Stimulated activated CD8-positive, alpha-beta memory T cell treated with anti-CD3 and anti-CD28 coated beads, Interleukin-15, amount 100 ng/mL, for 1 hour (primary cell): Measurements from ENCODE around the gene PKHD1.
"Not testable (repeated sequence)": the region's sequence is repeated elsewhere in the genome, so short reads cannot be mapped to it uniquely, and the experiment has no call there.

Experiments
- DNase-seq: peaks from one replicate; pipeline ENCODE4 v3.0.0-alpha.2; 2020; ENCODE audit warnings: low read depth

Gene PKHD1

GRCh38 chr6:51992876-51993275 is 94.5 kb downstream of the PKHD1 start:
- DNase-seq: no peak

GRCh38 chr6:51989789-51990188 is 97.6 kb downstream of the PKHD1 start:
- DNase-seq: no peak

- no peak for DNase-seq
Observed at GRCh38 chr6:51986864-51987263, 100.5 kb downstream of the PKHD1 start.

- no peak for DNase-seq
Observed at GRCh38 chr6:51983564-51983963, 103.8 kb downstream of the PKHD1 start.

GRCh38 chr6:51982695-51983094 is 104.7 kb downstream of the PKHD1 start:
- not testable (repeated sequence) for DNase-seq

GRCh38 chr6:51976374-51976773 is 111.0 kb downstream of the PKHD1 start:
- no peak for DNase-seq

- no peak for DNase-seq
Observed at GRCh38 chr6:51972659-51973058, 114.8 kb downstream of the PKHD1 start.

GRCh38 chr6:51968265-51968664 is 119.1 kb downstream of the PKHD1 start:
- no peak for DNase-seq

- DNase-seq: no peak
Observed at GRCh38 chr6:51965222-51965801, 122.1 kb downstream of the PKHD1 start.

- no peak for DNase-seq
Observed at GRCh38 chr6:51963980-51964379, 123.4 kb downstream of the PKHD1 start.

- DNase-seq: no peak
Observed at GRCh38 chr6:51962354-51962753, 125.1 kb downstream of the PKHD1 start.

GRCh38 chr6:51960419-51960818 is 127.0 kb downstream of the PKHD1 start:
- DNase-seq: no peak

GRCh38 chr6:51959744-51960383 is 127.5 kb downstream of the PKHD1 start:
- DNase-seq: no peak

GRCh38 chr6:51954681-51955080 is 132.7 kb downstream of the PKHD1 start:
- DNase-seq: no peak

- no peak for DNase-seq
Observed at GRCh38 chr6:51953246-51953645, 134.2 kb downstream of the PKHD1 start.

GRCh38 chr6:51951924-51952323 is 135.5 kb downstream of the PKHD1 start:
- no peak for DNase-seq

- no peak for DNase-seq
Observed at GRCh38 chr6:51949526-51949925, 137.9 kb downstream of the PKHD1 start.

- DNase-seq: not testable (repeated sequence)
Observed at GRCh38 chr6:51939695-51940094, 147.7 kb downstream of the PKHD1 start.

- no peak for DNase-seq
Observed at GRCh38 chr6:51936531-51937290, 150.7 kb downstream of the PKHD1 start.

- DNase-seq: no peak
Observed at GRCh38 chr6:51934098-51934497, 153.3 kb downstream of the PKHD1 start.

GRCh38 chr6:51932956-51933355 is 154.5 kb downstream of the PKHD1 start:
- DNase-seq: no peak

GRCh38 chr6:51930602-51931001 is 156.8 kb downstream of the PKHD1 start:
- DNase-seq: no peak

- DNase-seq: no peak
Observed at GRCh38 chr6:51929934-51930574, 157.4 kb downstream of the PKHD1 start.
